Measurements from ENCODE around the gene ACAP2.
"Not testable (repeated sequence)": the region's sequence is repeated elsewhere in the genome, so short reads cannot be mapped to it uniquely, and the experiment has no call there.

ACAP2 gene

GRCh38 chr3:195290643-195291042 lies 152.2 kb downstream of the ACAP2 start:
- not testable (repeated sequence) for DNase-seq (ENCODE audit: low read depth in 3 of 3)

GRCh38 chr3:195286115-195286872 lies 156.5 kb downstream of the ACAP2 start:
- DNase-seq (ENCODE audit: low read depth in 3 of 3): no peak

- DNase-seq (ENCODE audit: low read depth in 3 of 3): no peak
Measured at GRCh38 chr3:195285372-195285771, 157.4 kb downstream of the ACAP2 start.

GRCh38 chr3:195284842-195285241 lies 158.0 kb downstream of the ACAP2 start:
- DNase-seq (ENCODE audit: low read depth in 3 of 3): no peak

- DNase-seq (ENCODE audit: low read depth in 3 of 3): no peak
Measured at GRCh38 chr3:195282961-195283360, 159.9 kb downstream of the ACAP2 start.

GRCh38 chr3:195274259-195274966 lies 168.4 kb downstream of the ACAP2 start:
- DNase-seq (ENCODE audit: low read depth in 3 of 3): no peak

GRCh38 chr3:195271410-195272243 lies 171.2 kb downstream of the ACAP2 start:
- peak; percentile 76 to 90 (median 80) for DNase-seq (ENCODE audit: low read depth in 3 of 3)

- DNase-seq (ENCODE audit: low read depth in 3 of 3): peak; percentile 72 to 88 (median 79)
Measured at GRCh38 chr3:195270817-195271409, 171.9 kb downstream of the ACAP2 start, which contains the start of gene XXYLT1. TSS of gene XXYLT1 (minus strand) at chr3:195271159. CDS start at chr3:195271058, 101 bp downstream.

- peak in 1 of 3 experiments; percentile 55 for DNase-seq (ENCODE audit: low read depth in 3 of 3)
Measured at GRCh38 chr3:195270079-195270816, 172.6 kb downstream of the ACAP2 start.

- DNase-seq (ENCODE audit: low read depth in 3 of 3): no peak
Measured at GRCh38 chr3:195269375-195270078, 173.3 kb downstream of the ACAP2 start.

- no peak for DNase-seq (ENCODE audit: low read depth in 3 of 3)
Measured at GRCh38 chr3:195268576-195269309, 174.1 kb downstream of the ACAP2 start.

- DNase-seq (ENCODE audit: low read depth in 3 of 3): no peak
Measured at GRCh38 chr3:195267096-195267495, 175.7 kb downstream of the ACAP2 start.

- DNase-seq (ENCODE audit: low read depth in 3 of 3): no peak
Measured at GRCh38 chr3:195266428-195266827, 176.4 kb downstream of the ACAP2 start.

GRCh38 chr3:195265363-195265976 lies 177.3 kb downstream of the ACAP2 start:
- no peak for DNase-seq (ENCODE audit: low read depth in 3 of 3)

- DNase-seq (ENCODE audit: low read depth in 3 of 3): no peak
Measured at GRCh38 chr3:195263925-195264600, 178.8 kb downstream of the ACAP2 start.

- no peak for DNase-seq (ENCODE audit: low read depth in 3 of 3)
Measured at GRCh38 chr3:195263193-195263924, 179.5 kb downstream of the ACAP2 start.

- DNase-seq (ENCODE audit: low read depth in 3 of 3): no peak
Measured at GRCh38 chr3:195261925-195262324, 180.9 kb downstream of the ACAP2 start.

Measured in stimulated activated CD4-positive, alpha-beta T cell treated with anti-CD3 and anti-CD28 coated beads, TNF-alpha, amount 100 ng/mL, for 24 hours (primary cell).